SH-SY5Y (cell line): Measurements from ENCODE around the gene YARS1.

Experiments
- GATA2 ChIP-seq: IDR thresholded peaks from 2 replicates; pipeline ENCODE4 v1.6.1; 2011; ENCODE audit warnings: mild to moderate bottlenecking, low read depth, low read length
- GATA3 ChIP-seq: IDR thresholded peaks from 2 replicates; pipeline ENCODE4 v1.6.1; 2011; ENCODE audit warnings: low read depth, mild to moderate bottlenecking, low read length, moderate library complexity

YARS1 gene

DNA sequence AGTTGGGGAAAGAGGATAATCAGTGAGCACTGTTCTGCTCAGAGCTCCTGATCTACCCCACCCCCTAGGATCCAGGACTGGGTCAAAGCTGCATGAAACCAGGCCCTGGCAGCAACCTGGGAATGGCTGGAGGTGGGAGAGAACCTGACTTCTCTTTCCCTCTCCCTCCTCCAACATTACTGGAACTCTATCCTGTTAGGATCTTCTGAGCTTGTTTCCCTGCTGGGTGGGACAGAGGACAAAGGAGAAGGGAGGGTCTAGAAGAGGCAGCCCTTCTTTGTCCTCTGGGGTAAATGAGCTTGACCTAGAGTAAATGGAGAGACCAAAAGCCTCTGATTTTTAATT, 42.7 kb downstream of the YARS1 start:
- TF ChIP-seq GATA2 (no peak), GATA3 (no peak)

DNA sequence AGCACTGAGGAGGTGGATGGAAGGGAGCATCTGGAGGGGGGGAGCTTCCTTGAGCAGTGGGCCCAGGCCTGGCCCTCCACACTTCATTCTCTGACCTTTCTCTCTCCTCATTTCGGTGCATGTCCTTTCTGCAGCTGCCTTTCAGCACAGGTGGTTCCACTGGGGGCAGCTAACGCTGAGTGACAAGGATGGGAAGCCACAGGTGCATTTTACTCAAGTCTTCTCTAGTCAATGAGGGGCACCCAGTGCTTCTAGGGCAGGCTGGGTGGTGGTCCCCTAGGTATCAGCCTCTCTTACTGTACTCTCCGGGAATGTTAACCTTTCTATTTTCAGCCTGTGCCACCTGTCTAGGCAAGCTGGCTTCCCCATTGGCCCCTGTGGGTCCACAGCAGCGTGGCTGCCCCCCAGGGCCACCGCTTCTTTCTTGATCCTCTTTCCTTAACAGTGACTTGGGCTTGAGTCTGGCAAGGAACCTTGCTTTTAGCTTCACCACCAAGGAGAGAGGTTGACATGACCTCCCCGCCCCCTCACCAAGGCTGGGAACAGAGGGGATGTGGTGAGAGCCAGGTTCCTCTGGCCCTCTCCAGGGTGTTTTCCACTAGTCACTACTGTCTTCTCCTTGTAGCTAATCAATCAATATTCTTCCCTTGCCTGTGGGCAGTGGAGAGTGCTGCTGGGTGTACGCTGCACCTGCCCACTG, 43.2 kb downstream of the YARS1 start:
- TF ChIP-seq GATA3 (no peak), GATA2 (no peak)

DNA sequence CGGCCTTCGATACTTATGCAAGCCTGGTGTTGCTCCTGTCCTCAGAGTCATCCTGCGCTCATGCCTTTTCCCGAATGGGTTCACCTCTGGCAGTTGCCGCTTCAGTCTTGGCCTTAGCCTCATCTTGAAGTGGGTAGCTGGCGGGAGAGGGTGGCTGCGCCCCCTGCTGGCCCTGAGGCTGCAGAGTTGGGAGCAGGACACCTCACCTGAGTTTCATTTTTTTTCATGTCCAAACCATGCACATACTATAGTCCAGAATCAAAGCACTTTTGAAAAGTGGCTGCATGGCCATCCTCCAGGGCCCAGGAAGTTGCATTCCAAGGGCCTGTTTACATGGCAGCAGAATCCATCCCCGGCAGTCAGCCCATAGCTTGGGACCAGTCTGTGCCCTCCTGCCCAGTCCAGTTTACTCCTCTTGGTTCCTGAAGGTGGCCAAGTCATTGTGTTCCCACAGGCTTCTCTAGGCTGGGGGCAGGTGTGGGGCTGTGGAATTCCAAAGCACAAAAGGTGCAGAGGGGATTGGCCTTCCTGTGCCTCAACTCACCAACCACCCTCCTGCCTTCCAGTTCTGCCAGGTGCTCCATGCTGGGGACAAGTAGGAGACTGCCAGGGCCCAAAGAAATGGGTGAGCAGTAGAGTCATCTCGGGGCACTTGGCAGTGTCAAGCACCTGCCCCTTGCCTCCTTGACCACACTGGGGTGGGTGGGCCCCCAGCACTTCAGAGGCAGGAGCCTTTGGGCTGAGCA, 44.0 kb downstream of the YARS1 start:
- no peak for TF ChIP-seq GATA3
- TF ChIP-seq GATA2 = no peak

DNA sequence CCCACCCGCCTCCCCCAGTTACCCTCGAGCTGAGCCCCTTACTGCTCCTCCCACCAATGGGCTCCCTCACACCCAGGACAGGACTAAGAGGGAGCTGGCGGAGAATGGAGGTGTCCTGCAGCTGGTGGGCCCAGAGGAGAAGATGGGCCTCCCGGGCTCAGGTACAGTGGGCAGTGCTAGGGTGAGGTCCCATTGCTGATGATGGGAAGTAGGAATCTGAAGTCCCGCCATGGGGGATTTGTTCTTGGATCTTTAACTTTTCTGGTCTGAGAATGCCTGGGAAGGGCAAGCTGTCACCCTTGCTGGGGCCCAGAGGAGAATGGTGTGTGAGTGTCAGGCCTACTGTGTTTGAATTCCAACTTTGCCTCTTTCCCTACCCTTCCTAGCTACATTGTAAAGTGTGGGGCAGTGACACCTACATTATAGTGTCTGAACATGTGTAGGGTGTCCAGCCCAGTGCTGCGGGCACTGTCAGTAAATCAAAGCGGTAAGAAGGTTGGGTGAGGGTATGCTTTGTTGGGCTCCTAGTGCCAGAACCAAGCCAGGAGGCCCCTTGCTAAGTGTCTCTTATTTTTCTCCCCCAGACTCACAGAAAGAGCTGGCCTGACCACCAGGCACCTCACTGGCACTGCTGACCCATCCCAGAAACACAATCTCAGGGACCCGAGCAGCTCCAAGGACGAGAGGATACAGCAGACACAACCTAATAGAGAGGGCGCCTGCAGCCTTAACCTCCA, 44.7 kb downstream of the YARS1 start:
- TF ChIP-seq GATA3 (no peak), GATA2 (no peak)

DNA sequence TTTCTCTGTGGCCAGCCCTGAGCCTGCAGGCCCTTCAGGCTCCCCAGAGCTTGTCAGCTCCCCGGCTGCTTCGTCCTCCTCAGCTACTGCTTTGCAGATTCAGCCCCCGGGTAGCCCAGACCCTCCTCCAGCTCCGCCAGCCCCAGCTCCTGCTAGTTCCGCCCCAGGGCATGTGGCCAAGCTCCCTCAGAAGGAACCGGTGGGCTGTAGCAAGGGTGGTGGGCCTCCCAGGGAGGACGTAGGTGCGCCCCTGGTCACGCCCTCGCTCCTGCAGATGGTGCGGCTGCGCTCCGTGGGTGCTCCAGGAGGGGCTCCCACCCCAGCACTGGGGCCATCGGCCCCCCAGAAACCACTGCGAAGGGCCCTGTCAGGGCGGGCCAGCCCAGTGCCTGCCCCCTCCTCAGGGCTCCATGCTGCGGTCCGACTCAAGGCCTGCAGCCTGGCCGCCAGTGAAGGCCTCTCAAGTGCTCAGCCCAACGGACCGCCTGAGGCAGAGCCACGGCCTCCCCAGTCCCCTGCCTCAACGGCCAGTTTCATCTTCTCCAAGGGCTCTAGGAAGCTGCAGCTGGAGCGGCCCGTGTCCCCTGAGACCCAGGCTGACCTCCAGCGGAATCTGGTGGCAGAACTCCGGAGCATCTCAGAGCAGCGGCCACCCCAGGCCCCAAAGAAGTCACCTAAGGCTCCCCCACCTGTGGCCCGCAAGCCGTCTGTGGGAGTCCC, 45.4 kb downstream of the YARS1 start:
- TF ChIP-seq GATA2 (no peak), GATA3 (no peak)

DNA sequence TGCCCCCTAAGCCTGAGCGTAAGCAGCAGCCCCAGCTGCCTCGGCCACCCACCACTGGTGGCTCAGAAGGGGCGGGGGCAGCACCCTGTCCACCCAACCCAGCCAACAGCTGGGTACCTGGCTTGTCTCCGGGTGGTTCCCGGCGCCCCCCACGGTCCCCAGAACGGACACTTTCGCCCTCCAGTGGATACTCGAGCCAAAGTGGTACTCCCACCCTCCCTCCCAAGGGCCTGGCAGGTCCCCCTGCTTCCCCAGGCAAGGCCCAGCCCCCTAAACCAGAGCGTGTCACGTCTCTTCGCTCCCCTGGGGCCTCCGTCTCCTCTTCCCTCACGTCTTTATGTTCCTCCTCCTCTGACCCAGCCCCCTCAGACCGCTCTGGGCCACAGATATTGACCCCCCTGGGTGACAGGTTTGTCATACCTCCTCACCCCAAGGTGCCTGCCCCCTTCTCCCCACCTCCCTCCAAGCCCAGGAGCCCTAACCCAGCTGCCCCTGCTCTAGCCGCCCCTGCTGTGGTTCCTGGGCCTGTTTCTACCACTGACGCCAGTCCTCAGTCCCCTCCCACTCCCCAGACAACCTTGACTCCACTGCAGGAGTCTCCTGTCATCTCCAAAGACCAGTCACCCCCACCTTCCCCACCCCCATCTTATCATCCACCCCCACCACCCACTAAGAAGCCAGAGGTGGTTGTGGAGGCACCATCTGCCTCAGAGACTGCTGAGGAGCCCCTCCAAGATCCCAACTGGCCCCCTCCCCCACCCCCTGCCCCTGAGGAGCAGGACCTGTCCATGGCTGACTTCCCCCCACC, 46.2 kb downstream of the YARS1 start:
- no peak for TF ChIP-seq GATA2
- no peak for TF ChIP-seq GATA3

DNA sequence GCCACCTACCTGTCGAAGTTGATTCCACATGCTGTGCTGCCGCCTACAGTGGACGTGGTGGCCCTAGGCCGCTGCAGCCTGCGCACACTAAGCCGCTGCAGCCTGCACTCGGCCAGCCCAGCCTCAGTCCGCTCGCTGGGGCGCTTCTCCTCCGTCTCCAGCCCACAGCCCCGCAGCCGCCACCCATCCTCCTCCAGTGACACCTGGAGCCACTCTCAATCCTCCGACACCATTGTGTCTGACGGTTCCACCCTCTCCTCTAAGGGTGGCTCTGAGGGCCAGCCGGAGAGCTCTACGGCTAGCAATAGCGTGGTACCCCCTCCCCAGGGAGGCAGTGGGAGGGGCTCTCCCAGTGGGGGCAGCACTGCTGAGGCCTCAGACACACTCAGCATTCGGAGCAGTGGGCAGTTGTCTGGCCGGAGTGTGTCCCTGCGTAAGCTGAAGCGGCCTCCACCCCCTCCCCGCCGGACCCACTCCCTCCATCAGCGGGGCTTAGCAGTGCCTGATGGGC, 46.9 kb downstream of the YARS1 start:
- TF ChIP-seq GATA3 = no peak
- TF ChIP-seq GATA2 = no peak

DNA sequence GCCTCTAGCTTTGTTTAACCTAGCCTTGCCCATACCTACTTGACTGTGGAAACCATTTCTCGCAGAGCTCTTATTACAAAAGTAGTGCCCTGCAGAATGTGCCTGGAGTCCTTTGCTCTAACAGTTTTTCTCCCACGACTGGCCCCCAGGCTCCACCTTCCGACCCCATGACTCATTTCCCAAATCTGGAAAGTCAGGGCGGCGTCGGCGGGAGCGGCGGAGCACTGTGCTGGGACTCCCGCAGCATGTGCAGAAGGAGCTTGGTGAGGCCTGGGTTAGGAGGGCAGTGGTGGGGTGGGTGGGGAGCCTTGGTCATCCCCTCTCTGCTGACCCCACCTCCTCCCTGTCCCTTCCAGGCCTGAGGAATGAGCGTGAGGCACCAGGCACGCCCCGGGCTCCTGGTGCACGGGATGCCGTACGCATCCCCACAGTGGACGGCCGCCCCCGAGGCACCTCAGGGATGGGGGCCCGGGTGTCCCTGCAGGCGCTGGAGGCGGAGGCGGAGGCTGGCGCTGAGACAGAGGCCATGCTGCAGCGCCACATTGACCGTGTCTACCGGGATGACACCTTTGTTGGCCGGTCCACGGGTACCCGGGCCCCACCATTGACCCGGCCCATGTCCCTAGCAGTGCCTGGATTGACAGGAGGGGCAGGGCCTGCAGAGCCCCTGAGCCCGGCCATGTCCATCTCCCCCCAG, 47.5 kb downstream of the YARS1 start:
- TF ChIP-seq GATA3 = no peak
- no peak for TF ChIP-seq GATA2

DNA sequence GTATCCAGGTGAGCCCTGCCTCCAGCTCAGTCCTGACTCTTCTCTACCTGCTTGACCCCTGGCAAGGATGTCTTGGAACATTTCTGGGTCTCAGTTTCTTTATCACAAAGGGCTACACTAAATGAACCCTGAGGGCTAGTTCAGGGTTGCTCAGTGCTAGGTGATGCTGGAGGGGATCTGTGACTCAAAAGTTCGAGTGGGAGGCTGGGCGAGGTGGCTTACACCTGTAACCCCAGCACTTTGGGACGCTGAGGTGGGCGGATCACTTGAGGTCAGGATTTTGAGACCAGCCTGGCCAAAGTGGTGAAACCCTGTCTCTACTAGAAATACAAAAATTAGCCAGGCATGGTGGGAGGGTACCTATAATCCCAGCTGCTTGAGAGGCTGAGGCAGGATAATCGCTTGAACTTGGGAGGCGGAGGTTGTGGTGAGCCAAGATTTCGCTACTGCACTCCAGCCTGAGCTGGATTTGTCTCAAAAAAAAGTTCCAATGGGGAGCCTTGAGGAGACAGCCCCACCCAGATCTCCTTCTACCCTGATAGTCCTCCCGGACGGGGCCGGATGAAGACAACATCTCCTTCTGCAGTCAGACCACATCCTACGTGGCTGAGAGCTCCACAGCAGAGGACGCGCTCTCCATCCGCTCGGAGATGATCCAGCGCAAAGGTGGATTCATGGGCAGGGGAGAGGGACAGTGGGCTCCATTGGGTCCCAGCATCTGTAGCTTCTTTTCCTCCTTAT, 48.9 kb downstream of the YARS1 start:
- no peak for TF ChIP-seq GATA3
- TF ChIP-seq GATA2 = no peak

DNA sequence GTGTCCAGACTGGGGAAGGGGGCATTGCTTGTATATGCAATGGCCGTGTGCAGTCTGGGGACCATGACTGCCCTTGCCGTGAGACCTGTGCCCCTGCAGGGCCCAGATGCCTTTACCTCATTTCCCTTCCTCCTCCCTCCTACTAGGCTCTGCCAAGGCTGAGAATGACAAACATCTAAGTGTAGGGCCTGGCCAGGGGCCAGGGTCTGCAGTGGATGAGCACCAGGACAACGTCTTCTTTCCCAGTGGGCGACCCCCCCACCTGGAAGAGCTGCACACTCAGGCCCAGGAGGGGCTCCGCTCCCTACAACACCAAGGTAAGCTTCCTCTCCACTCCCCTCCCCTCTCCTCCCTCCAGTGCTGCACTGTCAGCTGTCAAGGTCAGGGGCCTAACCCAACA, 49.5 kb downstream of the YARS1 start:
- TF ChIP-seq GATA2 (no peak), GATA3 (no peak)

DNA sequence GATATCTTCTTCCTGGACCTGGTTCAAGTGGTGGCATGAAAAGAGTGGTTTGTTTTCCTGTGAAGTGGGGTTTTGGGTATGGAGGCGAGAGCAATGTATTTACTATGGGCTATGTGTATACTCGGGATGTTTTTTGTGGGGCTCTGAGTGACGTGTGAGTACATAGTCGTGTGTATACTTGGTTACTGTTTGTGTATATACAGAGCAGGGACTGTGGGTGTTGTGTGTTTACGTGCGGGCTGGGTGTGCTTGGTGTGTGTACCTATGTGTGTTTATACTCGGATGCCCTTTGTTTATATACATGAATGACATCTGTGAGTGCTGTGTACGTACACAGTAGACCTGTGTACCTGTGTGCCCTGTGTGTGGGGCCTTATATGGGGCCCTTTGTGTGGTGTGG, 50.0 kb downstream of the YARS1 start:
- TF ChIP-seq GATA3 (no peak), GATA2 (no peak)

DNA sequence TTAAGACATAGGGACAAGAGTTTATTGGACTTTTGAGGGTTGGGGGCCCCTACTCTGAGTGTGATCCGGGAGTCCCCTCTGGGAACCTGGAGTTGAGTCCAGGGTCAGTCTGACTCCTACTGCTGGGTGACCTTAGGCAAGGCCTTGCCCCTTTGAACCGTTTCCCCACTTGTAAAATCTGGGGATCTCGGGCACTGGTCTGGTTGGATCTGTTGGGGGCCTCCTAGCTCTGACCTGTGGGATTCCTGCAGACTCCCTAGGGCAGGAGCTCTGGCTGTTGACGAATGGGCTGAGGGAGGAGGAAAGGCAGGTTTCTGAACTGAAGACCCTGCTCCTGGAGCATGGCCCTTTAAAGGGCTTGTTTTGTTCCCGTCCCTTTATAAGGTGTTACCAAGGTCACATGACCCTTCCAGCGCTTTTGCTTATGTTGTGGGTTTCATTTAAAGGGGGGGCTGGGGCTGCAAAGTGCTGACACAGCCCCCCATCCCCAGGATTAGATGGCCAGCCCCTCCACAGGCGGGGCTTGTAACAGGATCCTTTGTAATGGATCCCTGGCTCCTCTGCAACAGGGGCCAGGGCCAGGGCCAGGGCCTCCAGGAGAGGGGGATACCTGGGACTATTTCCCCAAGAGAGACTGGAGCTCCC, 50.7 kb downstream of the YARS1 start:
- TF ChIP-seq GATA2 (no peak), GATA3 (no peak)
